ENCODE data around the gene DENND1A. TPM values are rescaled to one million over a fixed set of nuclear protein-coding genes. Genes with fewer than 3 reads are reported as not detected.

Gene DENND1A
- total RNA-seq, 1 donor from 2014 or later, result 15.4 TPM

DNA sequence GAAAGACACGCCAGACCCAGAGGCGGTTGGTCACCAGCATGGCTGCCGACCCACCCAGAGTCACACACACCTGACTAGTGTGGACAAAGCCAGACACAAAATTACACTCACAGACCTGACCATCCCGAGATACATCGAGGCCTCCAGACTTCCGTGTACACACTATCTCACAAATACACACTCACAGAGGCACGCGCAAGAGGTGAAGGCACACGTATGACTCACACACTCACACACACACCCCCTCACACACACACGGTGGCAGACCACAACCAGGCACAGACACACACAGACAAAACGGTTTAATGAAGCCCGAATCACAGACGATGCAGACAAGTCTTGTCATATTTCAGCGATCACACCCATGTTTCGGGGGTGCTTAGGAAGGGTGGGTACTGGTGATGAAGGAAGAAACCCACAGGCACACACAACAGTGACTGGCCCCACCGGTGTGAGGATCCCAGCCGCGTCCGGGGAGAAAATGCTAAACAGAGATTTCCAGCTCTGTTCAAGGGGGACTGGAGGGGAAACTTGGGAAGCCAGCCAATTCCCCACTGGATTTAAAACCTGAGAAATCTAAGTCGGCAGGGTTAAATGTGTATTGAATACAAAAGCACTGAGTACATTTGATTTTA is 522.6 kb downstream of the DENND1A start:
- Histone ChIP-seq H3K27ac (no peak overlapping the region), H3K4me1 (no peaks in the 10 kb centered on the region), H3K4me3 (no peak overlapping the region), H3K9me3 (no peaks in the 10 kb centered on the region), H3K36me3 (no peaks in the 10 kb centered on the region), H3K27me3 (no peaks in the 10 kb centered on the region)
- TF ChIP-seq, protein P1, sequence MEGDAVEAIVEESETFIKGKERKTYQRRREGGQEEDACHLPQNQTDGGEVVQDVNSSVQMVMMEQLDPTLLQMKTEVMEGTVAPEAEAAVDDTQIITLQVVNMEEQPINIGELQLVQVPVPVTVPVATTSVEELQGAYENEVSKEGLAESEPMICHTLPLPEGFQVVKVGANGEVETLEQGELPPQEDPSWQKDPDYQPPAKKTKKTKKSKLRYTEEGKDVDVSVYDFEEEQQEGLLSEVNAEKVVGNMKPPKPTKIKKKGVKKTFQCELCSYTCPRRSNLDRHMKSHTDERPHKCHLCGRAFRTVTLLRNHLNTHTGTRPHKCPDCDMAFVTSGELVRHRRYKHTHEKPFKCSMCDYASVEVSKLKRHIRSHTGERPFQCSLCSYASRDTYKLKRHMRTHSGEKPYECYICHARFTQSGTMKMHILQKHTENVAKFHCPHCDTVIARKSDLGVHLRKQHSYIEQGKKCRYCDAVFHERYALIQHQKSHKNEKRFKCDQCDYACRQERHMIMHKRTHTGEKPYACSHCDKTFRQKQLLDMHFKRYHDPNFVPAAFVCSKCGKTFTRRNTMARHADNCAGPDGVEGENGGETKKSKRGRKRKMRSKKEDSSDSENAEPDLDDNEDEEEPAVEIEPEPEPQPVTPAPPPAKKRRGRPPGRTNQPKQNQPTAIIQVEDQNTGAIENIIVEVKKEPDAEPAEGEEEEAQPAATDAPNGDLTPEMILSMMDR (IDR thresholded peaks at IDR 0.05), result no peak
- DNase-seq, result no peak
- ATAC-seq, result no peak
- intact Hi-C loops (cut with DNase I), result no loop called here

DNA sequence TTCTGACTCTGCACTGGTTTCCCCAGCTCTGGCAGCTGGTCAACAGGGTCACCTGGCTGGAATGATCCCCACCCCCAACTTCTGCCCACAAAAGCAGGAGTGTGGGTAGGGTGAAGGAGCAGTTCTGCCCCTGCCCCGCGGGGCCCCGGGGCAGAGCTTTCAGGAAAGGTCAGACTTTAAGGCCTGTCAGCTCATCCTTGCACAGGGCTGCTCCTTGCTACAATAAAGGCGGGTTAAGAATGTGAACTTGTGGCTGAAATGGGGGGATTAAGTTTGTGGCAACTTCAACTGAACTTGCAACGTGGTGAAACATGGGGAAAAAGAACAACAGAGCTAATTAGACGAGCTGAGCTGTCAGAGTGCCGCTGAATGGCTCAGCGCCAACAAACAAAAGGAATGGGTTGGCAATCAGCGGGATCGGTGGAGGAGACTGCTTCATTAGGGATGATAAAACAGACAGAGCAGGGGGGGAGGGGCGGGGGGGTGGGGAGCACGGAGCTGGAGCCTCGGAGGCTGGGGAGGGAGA is 523.2 kb downstream of the DENND1A start:
- H3K36me3 ChIP-seq, result no peaks in the 10 kb centered on the region
- intact Hi-C loops (cut with DNase I), result no loop called here
- H3K4me3 ChIP-seq, result no peak overlapping the region
- TF ChIP-seq, protein P1 (IDR thresholded peaks at IDR 0.05), result no peak
- H3K4me1 ChIP-seq, result no peaks in the 10 kb centered on the region
- H3K27me3 ChIP-seq, result no peaks in the 10 kb centered on the region
- H3K27ac ChIP-seq, result no peak overlapping the region
- H3K9me3 ChIP-seq, result no peaks in the 10 kb centered on the region
- no peak for DNase-seq
- no peak for ATAC-seq

DNA sequence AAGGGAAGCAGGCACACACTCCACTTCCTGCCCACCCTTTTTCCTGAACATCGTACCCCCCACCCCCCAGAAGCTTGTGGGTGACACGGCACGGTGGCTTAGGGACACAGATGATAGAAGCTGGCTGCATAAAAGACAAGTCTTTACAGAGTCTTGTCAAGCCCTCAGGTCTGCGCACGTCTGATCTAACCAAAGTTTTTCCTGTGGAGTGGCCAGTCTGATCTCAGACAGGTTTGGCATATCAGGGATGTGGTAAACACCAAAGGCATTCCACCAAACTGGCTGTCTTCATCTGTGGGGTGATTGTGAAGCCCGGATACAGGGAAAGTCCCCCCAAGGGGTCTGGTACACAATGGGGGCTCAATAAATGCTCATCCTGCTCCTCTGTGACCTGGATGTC is 523.9 kb downstream of the DENND1A start:
- no peak for ATAC-seq
- Histone ChIP-seq H3K9me3 (no peaks in the 10 kb centered on the region), H3K27ac (no peak overlapping the region), H3K36me3 (no peaks in the 10 kb centered on the region), H3K4me1 (no peaks in the 10 kb centered on the region), H3K4me3 (no peak overlapping the region), H3K27me3 (no peaks in the 10 kb centered on the region)
- intact Hi-C loops (cut with DNase I), result no loop called here
- TF ChIP-seq, protein P1 (IDR thresholded peaks at IDR 0.05), result no peak
- DNase-seq, result no peak

DNA sequence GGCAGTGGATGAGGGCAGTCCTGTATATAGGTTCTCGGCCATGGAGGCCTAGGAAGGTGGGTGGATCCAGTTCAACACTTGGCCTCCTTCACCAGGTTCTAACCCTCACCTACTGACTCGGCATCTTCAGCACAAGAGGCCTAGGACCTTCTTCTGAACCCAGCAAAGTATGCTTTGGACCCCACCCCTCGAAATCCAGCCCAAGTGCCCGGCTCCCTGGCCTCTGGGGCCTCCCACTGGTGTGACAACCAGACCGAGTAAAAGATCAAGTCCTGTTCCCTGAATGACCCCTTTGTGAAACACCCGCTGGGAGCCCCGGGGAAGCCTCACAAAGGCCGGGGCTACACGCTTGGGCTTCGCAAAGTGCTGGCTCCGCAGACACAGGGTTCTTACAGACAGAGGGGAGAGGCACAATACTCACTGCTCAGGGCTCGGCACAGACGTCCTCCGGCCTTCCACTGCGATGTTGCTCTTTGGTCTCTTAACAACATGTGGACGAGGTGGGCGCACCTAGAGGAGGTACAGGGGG is 526.9 kb downstream of the DENND1A start:
- ATAC-seq, result no peak
- DNase-seq, result no peak
- H3K4me1 ChIP-seq, result no peaks in the 10 kb centered on the region
- TF ChIP-seq, protein P1 (IDR thresholded peaks at IDR 0.05), result no peak
- H3K9me3 ChIP-seq, result no peaks in the 10 kb centered on the region
- no peak overlapping the region for H3K27ac ChIP-seq
- no peak overlapping the region for H3K4me3 ChIP-seq
- H3K36me3 ChIP-seq, result no peaks in the 10 kb centered on the region
- intact Hi-C loops (cut with DNase I), result no loop called here
- H3K27me3 ChIP-seq, result no peaks in the 10 kb centered on the region

DNA sequence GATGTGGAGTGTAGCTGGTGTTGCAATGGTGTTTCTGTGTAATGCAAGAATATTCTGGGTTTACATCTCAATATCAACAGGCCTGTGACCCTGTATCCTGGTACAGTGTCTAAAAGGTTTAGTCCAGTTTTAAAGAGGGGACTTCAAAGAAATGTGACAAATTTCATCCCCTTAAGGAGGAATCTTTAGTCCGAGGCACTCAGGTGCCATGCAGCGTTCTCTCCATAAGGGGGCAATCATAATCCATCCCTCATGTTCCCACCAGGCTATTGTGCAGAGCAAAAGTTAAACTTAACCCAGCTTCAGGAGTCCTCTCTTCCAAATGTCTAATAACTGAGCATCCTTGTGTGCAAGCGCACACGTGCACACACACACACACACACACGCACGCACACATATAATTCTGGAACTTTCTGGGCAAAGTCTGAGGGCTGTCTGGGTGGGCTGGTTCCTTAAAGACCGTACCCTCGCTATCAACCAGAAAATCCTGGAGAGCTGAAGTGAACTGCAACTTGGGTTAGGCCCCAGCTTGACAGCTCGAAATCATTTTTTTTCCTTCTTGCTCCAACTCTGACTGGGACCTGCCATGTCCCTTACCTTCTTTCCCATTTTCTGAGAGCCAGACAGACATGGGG is 527.9 kb downstream of the DENND1A start:
- ATAC-seq, result peak; percentile 69
- TF ChIP-seq, protein P1 (IDR thresholded peaks at IDR 0.05), result peak; percentile 68
- DNase-seq, result no peak
- H3K36me3 ChIP-seq, result no peaks in the 10 kb centered on the region
- H3K4me3 ChIP-seq, result no peak overlapping the region
- no peaks in the 10 kb centered on the region for H3K27me3 ChIP-seq
- no peaks in the 10 kb centered on the region for H3K9me3 ChIP-seq
- H3K27ac ChIP-seq, result peak overlapping the region; percentile 63
- intact Hi-C loops (cut with DNase I), result no loop called here
- no peaks in the 10 kb centered on the region for H3K4me1 ChIP-seq

Data from upper lobe of right lung (tissue), 1 donor.